WI38 (cell line): ENCODE measurements around the gene TFR2.

Source experiments
- H3K4me3 ChIP-seq: 2 replicates; pipeline ENCODE4 v1.5.1; 2011; ENCODE audit warnings: low read depth, mild to moderate bottlenecking, control low read depth, low read length
- TF ChIP-seq, protein P1 (sequence below): IDR thresholded peaks from 2 replicates; pipeline ENCODE4 v1.5.1; 2012; ENCODE audit warnings: low read depth, mild to moderate bottlenecking, control low read depth, low read length

The TFR2 gene

DNA sequence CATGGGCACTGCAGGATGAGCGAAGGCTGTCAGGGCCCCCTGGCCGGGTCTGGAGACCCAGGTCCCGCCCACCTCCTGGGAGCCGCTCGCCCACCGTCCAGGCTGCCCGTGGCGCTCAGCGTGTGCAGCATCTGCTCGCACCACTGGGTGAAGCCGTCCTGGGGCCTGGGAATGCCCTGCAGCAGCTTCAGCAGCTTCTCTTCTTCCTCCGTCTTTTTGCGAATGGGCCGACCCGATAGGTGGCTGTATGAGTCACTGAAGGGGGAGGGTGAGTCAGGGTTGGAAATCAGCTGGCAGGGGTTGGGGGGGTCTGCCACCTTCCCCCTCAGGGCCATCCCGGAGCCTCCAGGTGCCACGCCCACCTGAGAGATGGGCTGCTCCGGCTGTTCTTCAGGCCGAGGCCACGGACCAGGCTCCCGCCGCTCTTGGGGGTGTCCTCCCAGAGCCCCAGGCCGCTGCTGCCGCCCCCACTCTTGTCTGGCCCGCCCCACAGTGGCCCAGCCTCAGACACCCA, 40.9 kb upstream of the TFR2 start:
- TF ChIP-seq, protein P1, sequence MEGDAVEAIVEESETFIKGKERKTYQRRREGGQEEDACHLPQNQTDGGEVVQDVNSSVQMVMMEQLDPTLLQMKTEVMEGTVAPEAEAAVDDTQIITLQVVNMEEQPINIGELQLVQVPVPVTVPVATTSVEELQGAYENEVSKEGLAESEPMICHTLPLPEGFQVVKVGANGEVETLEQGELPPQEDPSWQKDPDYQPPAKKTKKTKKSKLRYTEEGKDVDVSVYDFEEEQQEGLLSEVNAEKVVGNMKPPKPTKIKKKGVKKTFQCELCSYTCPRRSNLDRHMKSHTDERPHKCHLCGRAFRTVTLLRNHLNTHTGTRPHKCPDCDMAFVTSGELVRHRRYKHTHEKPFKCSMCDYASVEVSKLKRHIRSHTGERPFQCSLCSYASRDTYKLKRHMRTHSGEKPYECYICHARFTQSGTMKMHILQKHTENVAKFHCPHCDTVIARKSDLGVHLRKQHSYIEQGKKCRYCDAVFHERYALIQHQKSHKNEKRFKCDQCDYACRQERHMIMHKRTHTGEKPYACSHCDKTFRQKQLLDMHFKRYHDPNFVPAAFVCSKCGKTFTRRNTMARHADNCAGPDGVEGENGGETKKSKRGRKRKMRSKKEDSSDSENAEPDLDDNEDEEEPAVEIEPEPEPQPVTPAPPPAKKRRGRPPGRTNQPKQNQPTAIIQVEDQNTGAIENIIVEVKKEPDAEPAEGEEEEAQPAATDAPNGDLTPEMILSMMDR: no peak
- H3K4me3 ChIP-seq: no peak overlapping the region

DNA sequence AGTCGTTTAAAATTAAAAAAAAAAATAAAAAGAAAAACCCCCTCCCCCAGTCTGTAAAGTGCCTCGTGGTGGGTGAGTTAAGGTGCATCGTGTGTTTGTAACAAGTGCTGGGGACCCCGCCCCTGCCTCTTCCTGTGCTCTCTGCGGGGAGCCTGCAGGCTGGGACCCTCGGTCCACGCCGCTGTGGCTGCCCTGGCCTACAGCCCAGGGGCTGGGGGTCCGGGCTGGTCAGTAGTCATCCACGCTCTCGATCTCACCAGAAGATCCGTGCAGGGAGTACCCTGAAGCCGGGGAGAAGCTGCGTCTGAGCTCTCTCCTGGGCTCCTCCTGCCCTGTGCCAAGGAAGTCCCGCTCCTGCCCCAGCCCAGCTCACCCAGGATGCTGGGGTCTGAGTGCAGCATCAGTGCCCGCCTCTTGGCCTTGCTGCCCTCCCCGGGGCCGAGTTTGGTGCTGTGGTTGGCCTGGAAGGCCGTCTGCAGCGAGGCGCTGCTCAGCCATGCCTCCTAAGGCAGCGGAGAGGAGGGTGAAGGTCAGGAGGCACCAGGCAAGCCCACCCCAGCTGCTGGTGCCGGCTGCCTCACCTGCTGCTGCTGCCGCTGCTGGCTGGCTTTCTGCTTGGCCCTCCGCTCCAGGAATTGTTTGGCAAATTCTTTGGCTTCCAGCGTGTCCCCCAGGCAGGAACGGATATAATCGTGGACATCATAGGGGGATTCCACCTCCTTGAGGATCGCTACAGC, 40.3 kb upstream of the TFR2 start:
- TF ChIP-seq, protein P1: no peak

DNA sequence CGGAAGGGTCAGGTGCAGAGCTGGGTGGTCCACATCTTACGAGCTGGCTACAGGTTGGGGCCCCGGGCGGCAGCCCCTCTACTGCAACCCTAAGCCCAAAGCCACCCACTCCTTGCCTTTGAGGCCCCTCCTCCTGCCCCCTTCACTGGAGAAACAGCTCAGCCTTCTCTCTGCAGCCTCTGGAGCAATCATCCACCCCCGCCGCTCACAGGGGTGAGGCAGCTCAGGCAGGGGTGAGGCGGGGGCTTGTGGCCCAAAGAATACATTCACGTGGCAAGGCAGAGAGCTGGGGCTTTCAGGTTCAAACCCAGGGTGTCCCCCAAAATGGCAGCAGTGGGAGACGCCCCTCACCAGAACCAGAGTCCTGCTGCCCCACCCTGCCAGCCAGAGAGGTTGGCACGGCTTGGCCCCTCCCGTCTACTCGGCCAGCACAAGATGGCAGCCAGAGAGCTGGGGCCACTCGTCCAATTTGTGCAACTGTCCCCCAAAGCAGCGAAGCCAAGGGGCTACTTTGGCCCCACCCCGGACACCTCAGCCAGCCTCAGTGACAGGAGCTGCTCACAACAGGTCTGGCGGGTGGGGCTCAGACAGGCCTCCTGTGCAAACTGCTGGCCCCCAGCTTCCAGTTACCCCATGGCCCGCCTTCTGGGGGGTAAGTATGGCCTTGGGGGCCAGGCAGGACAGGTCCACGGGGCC, 39.4 kb upstream of the TFR2 start:
- no peak overlapping the region for H3K4me3 ChIP-seq
- TF ChIP-seq, protein P1: no peak

More for the DNA sequence above, 40.3 kb upstream of the TFR2 start:
- H3K4me3 ChIP-seq: no peak overlapping the region

DNA sequence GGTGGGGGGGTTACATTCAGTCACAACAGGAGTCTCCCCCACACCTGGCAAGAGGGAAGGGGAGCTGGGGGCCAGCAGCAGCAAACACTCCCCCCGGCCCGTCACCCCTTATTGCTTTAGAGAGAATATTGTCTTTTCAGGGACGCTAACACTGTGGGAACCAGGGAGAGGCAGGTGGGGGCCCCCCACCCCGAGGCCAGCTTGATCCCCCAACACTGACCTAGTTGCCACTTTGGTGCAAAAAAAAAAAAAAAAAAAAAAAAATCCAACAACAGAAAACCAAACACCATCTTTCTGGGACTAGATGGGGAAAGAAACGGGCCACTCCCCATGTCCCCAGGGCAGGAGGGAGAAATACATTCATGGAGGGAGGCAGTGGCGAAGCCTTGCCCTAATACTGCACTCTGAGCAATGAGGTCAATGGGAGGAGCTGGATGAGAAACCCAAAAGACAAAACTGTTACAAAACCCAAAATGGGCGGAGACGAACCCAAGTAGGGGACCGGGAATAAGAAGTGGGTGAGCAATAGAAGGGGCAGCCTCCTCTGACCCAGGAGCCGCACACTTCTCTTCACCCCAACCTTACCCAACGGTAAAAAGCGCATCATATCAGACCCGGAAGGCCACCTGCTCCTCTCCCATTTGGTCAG, 38.7 kb upstream of the TFR2 start:
- TF ChIP-seq, protein P1: no peak
- H3K4me3 ChIP-seq: no peak overlapping the region

DNA sequence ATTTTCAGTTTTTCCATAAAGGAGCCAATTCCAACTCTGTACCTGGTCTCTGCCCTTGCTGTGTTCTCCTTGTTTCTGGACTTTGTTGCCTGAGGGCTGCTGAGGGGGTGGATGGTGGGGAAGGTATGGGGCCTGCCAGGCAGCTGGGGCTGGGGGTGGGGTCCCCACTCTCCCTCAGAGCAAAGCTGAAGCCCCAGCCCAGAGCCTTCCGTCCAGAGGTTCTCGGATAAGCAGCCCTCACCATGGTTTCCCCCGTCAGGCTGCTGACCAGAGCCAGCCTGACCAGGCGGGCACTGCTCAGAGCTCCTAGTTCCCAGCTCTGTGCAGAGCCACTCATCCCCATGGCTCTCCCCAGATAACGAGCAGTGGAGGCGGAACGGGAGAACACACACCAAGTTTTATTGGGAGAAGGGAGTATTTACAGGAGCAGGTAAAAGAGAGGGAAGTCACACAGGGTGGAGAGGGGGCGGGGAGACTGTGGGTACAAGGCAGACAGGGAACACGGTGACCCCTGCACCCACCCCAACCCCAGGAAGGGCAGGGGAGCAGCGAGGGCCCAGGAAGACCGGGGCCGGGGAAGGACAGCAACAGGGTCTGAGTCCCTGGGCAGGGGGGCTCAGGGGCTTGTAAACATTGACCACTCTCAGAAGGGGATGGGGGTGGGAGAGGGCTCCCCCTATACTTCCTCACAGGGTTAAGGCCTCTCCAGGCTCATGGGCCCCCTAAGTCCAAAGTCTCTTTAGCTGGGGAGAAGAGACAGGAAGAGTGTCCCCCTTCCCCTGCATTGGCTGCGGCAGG, 38.0 kb upstream of the TFR2 start:
- TF ChIP-seq, protein P1: no peak

DNA sequence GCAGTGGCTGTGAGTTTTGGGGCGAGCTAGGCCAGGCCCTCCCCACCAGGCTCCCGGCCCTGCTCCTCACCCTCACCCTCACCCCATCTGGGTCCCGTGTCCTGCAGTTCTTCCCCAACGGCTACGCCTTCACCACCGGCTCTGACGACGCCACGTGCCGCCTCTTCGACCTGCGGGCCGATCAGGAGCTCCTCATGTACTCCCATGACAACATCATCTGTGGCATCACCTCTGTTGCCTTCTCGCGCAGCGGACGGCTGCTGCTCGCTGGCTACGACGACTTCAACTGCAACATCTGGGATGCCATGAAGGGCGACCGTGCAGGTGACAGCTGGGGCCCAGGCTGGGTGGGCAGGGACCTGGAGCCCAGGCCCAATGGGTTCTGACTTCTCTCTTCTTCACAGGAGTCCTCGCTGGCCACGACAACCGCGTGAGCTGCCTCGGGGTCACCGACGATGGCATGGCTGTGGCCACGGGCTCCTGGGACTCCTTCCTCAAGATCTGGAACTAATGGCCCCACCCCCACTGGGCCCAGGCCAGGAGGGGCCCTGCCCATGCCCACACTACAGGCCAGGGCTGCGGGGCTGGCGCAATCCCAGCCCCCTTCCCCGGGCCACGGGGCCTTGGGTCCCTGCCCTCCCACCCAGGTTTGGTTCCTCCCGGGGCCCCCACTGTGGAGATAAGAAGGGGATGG, 37.1 kb upstream of the TFR2 start:
- H3K4me3 ChIP-seq: no peak overlapping the region
- TF ChIP-seq, protein P1: no peak

More for the DNA sequence above, 38.0 kb upstream of the TFR2 start:
- H3K4me3 ChIP-seq: no peak overlapping the region
